GM23338 (cell line): Measurements from ENCODE around the gene HSPA12B. TPM values are rescaled to one million over a fixed set of nuclear protein-coding genes. Genes with fewer than 3 reads are reported as not detected.

Experiments used
- ATAC-seq: fragments of 200-7000 bp; cut with Tn5 transposase; 3 replicates; pipeline ENCODE4 v1.9.1; 2020
- DNase-seq: peaks from one replicate; pipeline ENCODE4 v3.0.0-alpha.2; 2015; ENCODE audit warnings: low spot score
- H2AFZ ChIP-seq: fragments of 200-600 bp; sonication (generic); 2 replicates; pipeline ENCODE4 v1.8.0; 2016; ENCODE audit warnings: antibody characterized with exemption, mild to moderate bottlenecking, moderate library complexity
- H3F3A ChIP-seq: fragments of 200-600 bp; sonication (generic); replicated peaks from 2 replicates; pipeline ENCODE4 v1.8.0; 2017; ENCODE audit warnings: antibody characterized with exemption, mixed run types, low read depth
- H3K27ac ChIP-seq: fragments of 200-600 bp; sonication (generic); 2 replicates; pipeline ENCODE4 v1.6.1; 2016; ENCODE audit warnings: low read depth
- H3K27me3 ChIP-seq: fragments of 200-600 bp; sonication (generic); 2 replicates; pipeline ENCODE4 v1.8.0; 2016; ENCODE audit warnings: mild to moderate bottlenecking, mixed run types, moderate library complexity; ENCODE audit not compliant: insufficient read depth
- H3K36me3 ChIP-seq: fragments of 200-600 bp; sonication (generic); 2 replicates; pipeline ENCODE4 v1.8.0; 2016; ENCODE audit warnings: mild to moderate bottlenecking; ENCODE audit not compliant: insufficient read depth
- H3K4me1 ChIP-seq: fragments of 200-600 bp; sonication (generic); 2 replicates; pipeline ENCODE4 v1.8.0; 2016; ENCODE audit warnings: mild to moderate bottlenecking, moderate library complexity; ENCODE audit not compliant: insufficient read depth
- H3K4me2 ChIP-seq: fragments of 200-600 bp; sonication (generic); 2 replicates; pipeline ENCODE4 v1.7.1; 2017; ENCODE audit warnings: mixed run types
- H3K4me3 ChIP-seq: fragments of 200-600 bp; sonication (generic); 2 replicates; pipeline ENCODE4 v1.6.1; 2016; ENCODE audit warnings: mixed run types
- H3K79me2 ChIP-seq: fragments of 200-600 bp; sonication (generic); replicated peaks from 2 replicates; pipeline ENCODE4 v1.8.0; 2017; ENCODE audit warnings: mild to moderate bottlenecking; ENCODE audit not compliant: insufficient read depth
- H3K9me2 ChIP-seq: fragments of 200-600 bp; sonication (generic); 2 replicates; pipeline ENCODE4 v1.8.0; 2017; ENCODE audit not compliant: insufficient read depth
- H4K20me1 ChIP-seq: fragments of 200-600 bp; sonication (generic); replicated peaks from 2 replicates; pipeline ENCODE4 v1.8.0; 2017; ENCODE audit warnings: mild to moderate bottlenecking; ENCODE audit not compliant: insufficient read depth
- H3K27ac Mint-ChIP-seq: 2 replicates; pipeline ENCODE4 v1.8.0; 2020; ENCODE audit warnings: inconsistent platforms, mild to moderate bottlenecking, moderate library complexity, mixed read lengths
- H3K27me3 Mint-ChIP-seq: 3 replicates; pipeline ENCODE4 v1.8.0; 2022; ENCODE audit warnings: low read depth, mild to moderate bottlenecking, moderate library complexity, mixed read lengths, inconsistent platforms; ENCODE audit not compliant: insufficient read depth, poor library complexity
- H3K36me3 Mint-ChIP-seq: 3 replicates; pipeline ENCODE4 v1.8.0; 2021; ENCODE audit warnings: low read depth, mild to moderate bottlenecking, inconsistent platforms, moderate library complexity, mixed read lengths
- H3K4me1 Mint-ChIP-seq: 3 replicates; pipeline ENCODE4 v1.8.0; 2020; ENCODE audit warnings: mild to moderate bottlenecking, inconsistent platforms, mixed read lengths
- H3K4me3 Mint-ChIP-seq: 3 replicates; pipeline ENCODE4 v1.8.0; 2021; ENCODE audit warnings: moderate library complexity, mild to moderate bottlenecking, inconsistent platforms, mixed read lengths
- H3K9me3 Mint-ChIP-seq: 3 replicates; pipeline ENCODE4 v1.8.0; 2020; ENCODE audit warnings: moderate library complexity, mild to moderate bottlenecking, inconsistent platforms, mixed read lengths
- CREB1 ChIP-seq: fragments of 250-450 bp; sonication (Bioruptor Pico); IDR thresholded peaks from 2 replicates; pipeline ENCODE4 v1.5.0; 2020; ENCODE audit warnings: low read depth, mild to moderate bottlenecking, moderate library complexity
- CTCF ChIP-seq, 2 experiments: fragments of 200-600 bp in 1 of 2; sonication (generic) in 1 of 2; conservative IDR thresholded peaks; 2 replicates each; pipeline versions ENCODE4 v1.5.1 to v1.6.1; 2016 to 2017; ENCODE audit warnings: antibody characterized with exemption in 2 of 2, low read depth in 2 of 2, mild to moderate bottlenecking in 2 of 2, moderate library complexity in 1 of 2
- ETS1 ChIP-seq: IDR thresholded peaks from 2 replicates; pipeline ENCODE4 v1.6.1; 2016; ENCODE audit warnings: antibody characterized with exemption
- EZH2 ChIP-seq: fragments of 200-600 bp; sonication (generic); IDR thresholded peaks from one replicate; pipeline ENCODE4 v1.8.0; 2017; ENCODE audit warnings: antibody characterized with exemption, mild to moderate bottlenecking, low read depth; ENCODE audit not compliant: unreplicated experiment
- EZH2phosphoT487 ChIP-seq: fragments of 200-600 bp; sonication (generic); IDR thresholded peaks from one replicate; pipeline ENCODE4 v1.8.1; 2018; ENCODE audit warnings: antibody characterized with exemption; ENCODE audit not compliant: unreplicated experiment
- JUNB ChIP-seq: IDR thresholded peaks from one replicate; pipeline ENCODE4 v1.6.1; 2016; ENCODE audit warnings: antibody characterized with exemption; ENCODE audit not compliant: unreplicated experiment
- NANOG ChIP-seq: IDR thresholded peaks from 2 replicates; pipeline ENCODE4 v1.6.1; 2016; ENCODE audit warnings: antibody characterized with exemption, borderline replicate concordance
- POLR2AphosphoS5 ChIP-seq: IDR thresholded peaks from 2 replicates; pipeline ENCODE4 v1.6.1; 2016; ENCODE audit warnings: antibody characterized with exemption, low read depth
- REST ChIP-seq: IDR thresholded peaks from one replicate; pipeline ENCODE4 v1.6.1; 2018; ENCODE audit warnings: antibody characterized with exemption; ENCODE audit not compliant: unreplicated experiment
- ZNF114 ChIP-seq: fragments of 250-450 bp; sonication (Bioruptor Pico); IDR thresholded peaks from 2 replicates; pipeline ENCODE4 v1.5.0; 2020; ENCODE audit warnings: mild to moderate bottlenecking, moderate library complexity
- ZNF331 ChIP-seq: fragments of 250-450 bp; sonication (Bioruptor Pico); IDR thresholded peaks from 2 replicates; pipeline ENCODE4 v1.5.0; 2020; ENCODE audit warnings: low read depth, mild to moderate bottlenecking, moderate library complexity
- ZNF462 ChIP-seq: fragments of 250-450 bp; sonication (Bioruptor Pico); IDR thresholded peaks from 2 replicates; pipeline ENCODE4 v1.5.0; 2020; ENCODE audit warnings: mild to moderate bottlenecking, moderate library complexity
- polyA plus RNA-seq: library from polyadenylated mRNA; unstranded; fragments of >200 nt; fragmentation: Nextera tagmentation; extraction: Ambion mirVana; gene quantifications from 2 replicates; pipeline ENCODE4 v1.2.1, GENCODE V29; 2016
- total RNA-seq: library from RNA; depleted of rRNA; stranded (reverse); fragments of >200 nt; shearing (Covaris generic); gene quantifications from 2 replicates; pipeline ENCODE4 v1.2.3, GENCODE V29; 2014

The HSPA12B gene
- total and polyA plus RNA-seq, 2 experiments from 2014 or later, result 2.8 to 6.5 TPM

- no peak for TF ChIP-seq ZNF462 (CRISPR knock-in tag)
These were observed 50.6 kb downstream of the HSPA12B start (continued) for GRCh38 chr20:3783068-3783489.

- Histone ChIP-seq H3K4me2 (no peak overlapping the region), H3K36me3 (no peaks in the 10 kb centered on the region), H3K9me2 (no peaks in the 10 kb centered on the region), H4K20me1 (peaks cover 25% of the 10 kb centered on the region), H3F3A (peaks cover 7% of the 10 kb centered on the region; the same call in 1 of the 2 replicates), H3K79me2 (no peaks in the 10 kb centered on the region; the same call in 1 of the 2 replicates), H3K4me1 (peaks cover 11% of the 10 kb centered on the region; the same call in 1 of the 2 replicates), H3K27ac (no peak overlapping the region), H3K27me3 (peaks cover 49% of the 10 kb centered on the region), H3K4me3 (no peak overlapping the region), H2AFZ (no peak overlapping the region)
- no peak overlapping the region for H3K27ac Mint-ChIP-seq
- DNase-seq (no peak), ATAC-seq (no peak)
- no peak overlapping the region; the same call in 2 of the 3 replicates for H3K4me3 Mint-ChIP-seq
- peaks cover 28% of the 10 kb centered on the region for H3K4me1 Mint-ChIP-seq
- H3K36me3 Mint-ChIP-seq, result peaks cover 6% of the 10 kb centered on the region
- H3K27me3 Mint-ChIP-seq, result peaks cover 24% of the 10 kb centered on the region
- H3K9me3 Mint-ChIP-seq, result no peaks in the 10 kb centered on the region
- TF ChIP-seq EZH2 (no peak), ETS1 (no peak), JUNB (no peak), ZNF114 (no peak), REST (no peak), POLR2AphosphoS5 (no peak), CTCF (conservative IDR thresholded peaks at IDR 0.05; ENCODE audit: low read depth in 2 of 2) (no peak), EZH2phosphoT487 (no peak), NANOG (no peak), ZNF331 (no peak), CREB1 (no peak)
These were observed 51.2 kb downstream of the HSPA12B start for GRCh38 chr20:3783511-3784195.
